Neural cell (in vitro differentiated cells): Measurements from ENCODE around the gene PTGFR. TPM values are rescaled to one million over a fixed set of nuclear protein-coding genes. Genes with fewer than 3 reads are reported as not detected.

ENCODE experiments used
- H2AFZ ChIP-seq: fragments of 200-600, 300-800 bp; sonication (generic), shearing (Covaris generic); 2 replicates; pipeline ENCODE4 v1.6.0; 2014; ENCODE audit warnings: low read depth, mild to moderate bottlenecking, antibody characterized with exemption, low read length, moderate library complexity
- H3F3A ChIP-seq: fragments of 200-600 bp; shearing (Covaris generic); 2 replicates; pipeline ENCODE4 v1.6.1; 2016; ENCODE audit warnings: mild to moderate bottlenecking, moderate library complexity, mixed read lengths, antibody characterized with exemption, low read length; ENCODE audit not compliant: insufficient read depth, poor library complexity, severe bottlenecking
- H3K27ac ChIP-seq: fragments of 200-600, 300-800 bp; sonication (generic), shearing (Covaris generic); 2 replicates; pipeline ENCODE4 v1.5.1; 2014; ENCODE audit warnings: mild to moderate bottlenecking, low read length, moderate library complexity
- H3K27me3 ChIP-seq: fragments of 300-800, 200-600 bp; sonication (generic), shearing (Covaris generic); 2 replicates; pipeline ENCODE4 v1.6.0; 2014; ENCODE audit warnings: mild to moderate bottlenecking, low read depth, low read length, moderate library complexity; ENCODE audit not compliant: insufficient read depth
- H3K36me3 ChIP-seq: fragments of 300-800, 200-600 bp; sonication (generic), shearing (Covaris generic); 2 replicates; pipeline ENCODE4 v1.5.1; 2014; ENCODE audit warnings: mild to moderate bottlenecking, antibody characterized with exemption, low read length, moderate library complexity; ENCODE audit not compliant: insufficient read depth
- H3K4me2 ChIP-seq: fragments of 300-800, 200-600 bp; sonication (generic), shearing (Covaris generic); 2 replicates; pipeline ENCODE4 v1.6.0; 2014; ENCODE audit warnings: mild to moderate bottlenecking, low read length
- H3K4me3 ChIP-seq: fragments of 300-800, 200-600 bp; sonication (generic), shearing (Covaris generic); 2 replicates; pipeline ENCODE4 v1.5.1; 2014; ENCODE audit warnings: mild to moderate bottlenecking, low read length, moderate library complexity
- H3K79me2 ChIP-seq: fragments of 200-600 bp; shearing (Covaris generic); replicated peaks from 2 replicates; pipeline ENCODE4 v1.6.0; 2014; ENCODE audit warnings: mild to moderate bottlenecking, low read length, moderate library complexity; ENCODE audit not compliant: insufficient read depth
- H3K9ac ChIP-seq: fragments of 300-800, 200-600 bp; sonication (generic), shearing (Covaris generic); 2 replicates; pipeline ENCODE4 v1.6.1; 2016; ENCODE audit warnings: mild to moderate bottlenecking, low read length, mixed read lengths
- H3K9me2 ChIP-seq: fragments of 200-600 bp; shearing (Covaris generic); 2 replicates; pipeline ENCODE4 v1.6.1; 2016; ENCODE audit warnings: mild to moderate bottlenecking, low read length, mixed read lengths; ENCODE audit not compliant: insufficient read depth
- H3K9me3 ChIP-seq: fragments of 200-600, 300-800 bp; sonication (generic), shearing (Covaris generic); 2 replicates; pipeline ENCODE4 v1.6.1; 2016; ENCODE audit warnings: mild to moderate bottlenecking, mixed run types, low read length, moderate library complexity, mixed read lengths
- H4K20me1 ChIP-seq: fragments of 200-600 bp; shearing (Covaris generic); 2 replicates; pipeline ENCODE4 v1.6.1; 2016; ENCODE audit warnings: mild to moderate bottlenecking, mixed run types; ENCODE audit not compliant: insufficient read depth
- CTCF ChIP-seq: fragments of 450-650 bp; IDR thresholded peaks from 2 replicates; pipeline ENCODE4 v1.5.1; 2014; ENCODE audit warnings: antibody characterized with exemption, mild to moderate bottlenecking, moderate library complexity; ENCODE audit not compliant: poor library complexity, severe bottlenecking
- EP300 ChIP-seq: fragments of 450-650 bp; conservative IDR thresholded peaks from 2 replicates; pipeline ENCODE4 v1.6.1; 2014; ENCODE audit warnings: antibody characterized with exemption, mild to moderate bottlenecking, moderate library complexity; ENCODE audit not compliant: poor library complexity, severe bottlenecking
- EZH2 ChIP-seq: fragments of 200-600, 300-800 bp; shearing (Covaris generic), sonication (generic); IDR thresholded peaks from 2 replicates; pipeline ENCODE4 v1.6.1; 2014; ENCODE audit warnings: antibody characterized with exemption, low read length, borderline replicate concordance, mild to moderate bottlenecking; ENCODE audit not compliant: insufficient read depth, poor library complexity, severe bottlenecking
- MXI1 ChIP-seq: fragments of 450-650 bp; conservative IDR thresholded peaks from 2 replicates; pipeline ENCODE4 v1.6.1; 2014; ENCODE audit warnings: antibody characterized with exemption, mild to moderate bottlenecking; ENCODE audit not compliant: poor library complexity, severe bottlenecking
- POLR2AphosphoS5 ChIP-seq: IDR thresholded peaks from 2 replicates; pipeline ENCODE4 v1.6.1; 2012
- RAD21 ChIP-seq: fragments of 450-650 bp; conservative IDR thresholded peaks from 2 replicates; pipeline ENCODE4 v1.6.1; 2014; ENCODE audit warnings: antibody characterized with exemption, mild to moderate bottlenecking, moderate library complexity
- SMC3 ChIP-seq: fragments of 450-650 bp; conservative IDR thresholded peaks from 2 replicates; pipeline ENCODE4 v1.6.1; 2014; ENCODE audit warnings: antibody characterized with exemption, mild to moderate bottlenecking, moderate library complexity; ENCODE audit not compliant: poor library complexity
- TAF1 ChIP-seq: IDR thresholded peaks from 2 replicates; pipeline ENCODE4 v1.6.1; 2012; ENCODE audit warnings: low read depth
- polyA minus RNA-seq: library from RNA; depleted of rRNA, polyadenylated mRNA; stranded (reverse); fragments of >200 nt; gene quantifications from 2 replicates; pipeline ENCODE4 v1.2.3, GENCODE V29; 2014
- polyA plus RNA-seq: library from polyadenylated mRNA; depleted of rRNA; stranded (reverse); fragments of >200 nt; gene quantifications from 2 replicates; pipeline ENCODE4 v1.2.3, GENCODE V29; 2014
- TF ChIP-seq, protein P1 (sequence below): IDR thresholded peaks from 2 replicates; pipeline ENCODE4 v1.6.1; 2012; ENCODE audit warnings: borderline replicate concordance

PTGFR gene
- polyA plus RNA-seq (0.54 TPM in 2 replicates), polyA minus RNA-seq (0.46 and 0.49 TPM in 2 replicates)

DNA sequence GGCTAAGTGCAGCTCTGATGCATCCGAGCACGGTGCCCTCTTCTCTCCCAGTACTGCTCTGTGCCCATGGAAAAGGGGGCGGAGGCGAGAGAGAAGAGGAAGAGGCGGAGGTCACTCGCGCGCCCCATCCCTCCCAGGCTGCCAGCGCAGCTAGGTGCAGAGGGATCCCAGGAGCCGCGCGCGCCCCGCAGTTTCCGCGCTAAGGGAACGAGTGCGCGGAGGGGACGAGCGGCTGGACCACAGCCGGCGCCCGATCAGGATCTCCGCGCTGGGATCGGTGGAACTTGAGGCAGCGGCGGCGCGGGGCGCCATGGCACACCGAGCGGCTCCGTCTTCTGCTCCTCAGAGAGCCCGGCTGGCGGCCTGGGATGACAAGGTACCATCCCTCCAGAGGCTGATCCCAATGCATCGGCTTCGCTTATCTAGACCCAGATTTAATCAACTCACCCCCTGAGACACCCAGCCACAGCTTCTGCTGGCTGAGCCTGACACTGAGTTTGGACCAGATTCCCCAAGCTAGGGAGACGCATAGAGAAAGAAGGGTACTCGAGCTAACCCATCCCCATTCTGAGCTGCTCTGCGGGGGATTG lies at the start of gene PTGFR:
Gene PTGFR (plus strand): TSS at position 114 of the 590 bp plus-strand sequence. CDS start 1,770 bp downstream, outside the sequence.
- TF ChIP-seq EZH2 (no peak), EP300 (no peak), CTCF (no peak), POLR2AphosphoS5 (no peak), SMC3 (no peak), TAF1 (no peak), MXI1 (no peak), RAD21 (no peak)
- TF ChIP-seq, protein P1, sequence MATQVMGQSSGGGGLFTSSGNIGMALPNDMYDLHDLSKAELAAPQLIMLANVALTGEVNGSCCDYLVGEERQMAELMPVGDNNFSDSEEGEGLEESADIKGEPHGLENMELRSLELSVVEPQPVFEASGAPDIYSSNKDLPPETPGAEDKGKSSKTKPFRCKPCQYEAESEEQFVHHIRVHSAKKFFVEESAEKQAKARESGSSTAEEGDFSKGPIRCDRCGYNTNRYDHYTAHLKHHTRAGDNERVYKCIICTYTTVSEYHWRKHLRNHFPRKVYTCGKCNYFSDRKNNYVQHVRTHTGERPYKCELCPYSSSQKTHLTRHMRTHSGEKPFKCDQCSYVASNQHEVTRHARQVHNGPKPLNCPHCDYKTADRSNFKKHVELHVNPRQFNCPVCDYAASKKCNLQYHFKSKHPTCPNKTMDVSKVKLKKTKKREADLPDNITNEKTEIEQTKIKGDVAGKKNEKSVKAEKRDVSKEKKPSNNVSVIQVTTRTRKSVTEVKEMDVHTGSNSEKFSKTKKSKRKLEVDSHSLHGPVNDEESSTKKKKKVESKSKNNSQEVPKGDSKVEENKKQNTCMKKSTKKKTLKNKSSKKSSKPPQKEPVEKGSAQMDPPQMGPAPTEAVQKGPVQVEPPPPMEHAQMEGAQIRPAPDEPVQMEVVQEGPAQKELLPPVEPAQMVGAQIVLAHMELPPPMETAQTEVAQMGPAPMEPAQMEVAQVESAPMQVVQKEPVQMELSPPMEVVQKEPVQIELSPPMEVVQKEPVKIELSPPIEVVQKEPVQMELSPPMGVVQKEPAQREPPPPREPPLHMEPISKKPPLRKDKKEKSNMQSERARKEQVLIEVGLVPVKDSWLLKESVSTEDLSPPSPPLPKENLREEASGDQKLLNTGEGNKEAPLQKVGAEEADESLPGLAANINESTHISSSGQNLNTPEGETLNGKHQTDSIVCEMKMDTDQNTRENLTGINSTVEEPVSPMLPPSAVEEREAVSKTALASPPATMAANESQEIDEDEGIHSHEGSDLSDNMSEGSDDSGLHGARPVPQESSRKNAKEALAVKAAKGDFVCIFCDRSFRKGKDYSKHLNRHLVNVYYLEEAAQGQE = no peak
- Histone ChIP-seq H4K20me1 (no peaks in the 10 kb centered on the region), H3K36me3 (no peaks in the 10 kb centered on the region), H3F3A (no peaks in the 10 kb centered on the region), H3K4me2 (peak within 1 kb of the TSS; percentile 74), H3K27me3 (peaks cover 29% of the 10 kb centered on the region), H3K9me2 (no peaks in the 10 kb centered on the region), H3K9me3 (no peaks in the 10 kb centered on the region), H2AFZ (no peak within 1 kb of the TSS), H3K79me2 (no peaks in the 10 kb centered on the region), H3K9ac (peak within 1 kb of the TSS; percentile 33), H3K27ac (no peak within 1 kb of the TSS), H3K4me3 (peak within 1 kb of the TSS; percentile 82)

GRCh38 chr1:78441921-78442320 lies 48.9 kb upstream of the PTGFR start:
- Histone ChIP-seq H3F3A (no peaks in the 10 kb centered on the region), H3K9me2 (no peaks in the 10 kb centered on the region), H4K20me1 (no peaks in the 10 kb centered on the region), H3K9me3 (no peaks in the 10 kb centered on the region), H2AFZ (no peak overlapping the region), H3K27me3 (no peaks in the 10 kb centered on the region), H3K36me3 (no peaks in the 10 kb centered on the region), H3K79me2 (no peaks in the 10 kb centered on the region), H3K9ac (no peak overlapping the region), H3K27ac (no peak overlapping the region), H3K4me2 (no peak overlapping the region), H3K4me3 (no peak overlapping the region)
- TF ChIP-seq EZH2 (no peak), SMC3 (no peak), TAF1 (no peak), CTCF (no peak), RAD21 (no peak), POLR2AphosphoS5 (no peak), MXI1 (no peak), EP300 (no peak)
- TF ChIP-seq, protein P1 = no peak
